Bronchial epithelial cell (primary cell): ENCODE measurements around the gene ERFE. TPM values are rescaled to one million over a fixed set of nuclear protein-coding genes. Genes with fewer than 3 reads are reported as not detected.

Experiments
- DNase-seq: peaks from one replicate; pipeline ENCODE4 v3.0.0-alpha.2; 2010; ENCODE audit warnings: low read depth
- FAIRE-seq: peaks from 2 replicates; lab custom pipeline; 2011; peaks lifted over from hg19 to GRCh38; lab: Jason Lieb, UNC
- H3K27me3 ChIP-seq: 2 replicates; pipeline ENCODE4 v1.5.1; 2011; ENCODE audit warnings: low read length; ENCODE audit not compliant: control insufficient read depth, insufficient read depth
- H3K36me3 ChIP-seq: 2 replicates; pipeline ENCODE4 v1.5.1; 2011; ENCODE audit warnings: low read length; ENCODE audit not compliant: control insufficient read depth, insufficient read depth
- H3K4me3 ChIP-seq: 2 replicates; pipeline ENCODE4 v1.5.1; 2011; ENCODE audit warnings: mild to moderate bottlenecking, low read depth, low read length, control low read depth
- CTCF ChIP-seq: IDR thresholded peaks from 2 replicates; pipeline ENCODE4 v1.5.1; 2011; ENCODE audit warnings: mild to moderate bottlenecking, moderate library complexity, low read length, control low read depth, inconsistent platforms; ENCODE audit not compliant: insufficient read depth, severe bottlenecking
- total RNA-seq: library from RNA; depleted of rRNA; stranded (reverse); fragments of >200 nt; gene quantifications from 2 replicates; pipeline ENCODE4 v1.2.1, GENCODE V29; 2014

The ERFE gene
- total RNA-seq, 1 donor from 2014 or later = 4.2 TPM

DNA sequence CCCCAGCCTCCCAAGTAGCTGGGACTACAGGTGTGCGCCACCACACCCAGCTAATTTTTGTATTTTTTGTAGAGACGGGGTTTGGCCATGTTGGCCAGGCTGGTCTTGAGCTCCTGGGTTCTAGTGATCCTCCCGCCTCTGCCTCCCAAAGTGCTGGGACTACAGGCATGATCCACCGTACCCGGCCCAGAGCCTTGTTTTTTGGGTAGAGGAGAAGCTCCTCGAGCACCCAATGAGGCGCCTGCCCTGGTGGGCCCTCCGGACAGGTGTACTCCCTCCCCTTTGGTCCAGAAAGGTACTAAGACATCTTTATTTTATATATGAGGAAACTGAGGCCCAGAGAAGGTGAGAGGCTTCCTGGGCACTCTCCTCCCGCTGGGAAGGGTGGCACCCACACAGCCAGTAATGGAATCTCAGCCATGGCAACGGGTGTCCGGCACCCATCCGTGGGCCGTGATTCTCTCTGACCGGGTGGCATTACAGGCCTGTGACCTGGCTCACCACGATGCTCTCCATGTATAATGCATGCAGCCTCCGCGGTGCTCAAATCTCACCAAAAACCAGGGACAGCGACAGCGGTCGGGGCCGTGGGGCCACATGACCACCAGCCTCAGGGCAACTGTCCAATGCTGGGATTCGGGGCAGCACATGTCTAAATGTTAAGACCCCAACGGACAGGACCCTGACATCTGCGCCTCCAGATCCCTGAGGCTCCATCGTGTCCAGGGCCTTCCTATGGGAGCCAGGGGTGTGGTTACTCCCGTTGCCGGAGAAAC, 37.1 kb upstream of the ERFE start:
- H3K4me3 ChIP-seq = no peak overlapping the region
- no peaks in the 10 kb centered on the region for H3K36me3 ChIP-seq
- no peak for TF ChIP-seq CTCF
- FAIRE-seq = no peak
- peaks cover 8% of the 10 kb centered on the region for H3K27me3 ChIP-seq
- no peak for DNase-seq

- no peak for TF ChIP-seq CTCF
- H3K36me3 ChIP-seq = no peaks in the 10 kb centered on the region
- no peak overlapping the region for H3K4me3 ChIP-seq
- H3K27me3 ChIP-seq = peaks cover 8% of the 10 kb centered on the region
- DNase-seq (no peak), FAIRE-seq (no peak)
Measured at GRCh38 chr2:238122287-238123217, 36.2 kb upstream of the ERFE start.

DNA sequence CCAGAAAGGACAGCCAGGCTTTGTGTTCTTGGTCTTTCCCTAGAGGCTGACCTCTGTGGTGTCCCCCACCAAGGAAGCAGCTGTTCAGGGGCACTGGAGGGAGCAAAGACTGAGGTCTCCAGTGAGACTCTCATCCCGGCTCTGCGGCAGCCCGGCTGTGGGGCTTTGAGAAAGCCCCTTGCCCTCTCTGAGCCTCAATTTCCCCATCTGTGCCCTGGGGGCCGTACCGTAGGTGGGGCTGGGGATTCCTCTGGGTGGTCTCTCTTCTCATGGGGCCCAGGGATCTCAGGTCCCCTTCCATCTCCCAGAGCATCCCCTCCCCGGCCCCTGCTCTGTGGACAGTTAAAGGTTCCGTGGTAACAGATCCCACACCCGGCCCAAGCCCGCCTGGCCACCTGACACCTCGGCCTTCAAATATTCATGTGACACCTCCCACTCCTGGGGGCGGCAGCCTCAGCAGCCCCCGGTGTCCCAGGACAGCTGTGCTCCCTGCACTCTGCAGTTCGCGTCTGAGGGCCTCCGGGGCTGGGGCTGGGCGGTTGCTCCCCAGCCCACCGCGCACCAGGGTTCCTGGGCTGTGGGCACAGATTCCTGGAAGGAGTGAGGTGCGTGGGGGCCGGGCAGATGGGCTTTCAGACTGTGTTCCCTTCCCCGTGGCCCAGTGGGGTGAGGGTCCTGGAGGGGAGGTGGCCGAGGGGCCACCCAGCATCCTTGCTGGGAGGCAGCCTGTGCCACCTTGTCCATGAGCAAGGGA, 35.4 kb upstream of the ERFE start:
- DNase-seq (no peak), FAIRE-seq (no peak)
- TF ChIP-seq CTCF = no peak
- no peak overlapping the region for H3K4me3 ChIP-seq
- H3K36me3 ChIP-seq = no peaks in the 10 kb centered on the region
- peaks cover 8% of the 10 kb centered on the region for H3K27me3 ChIP-seq

DNA sequence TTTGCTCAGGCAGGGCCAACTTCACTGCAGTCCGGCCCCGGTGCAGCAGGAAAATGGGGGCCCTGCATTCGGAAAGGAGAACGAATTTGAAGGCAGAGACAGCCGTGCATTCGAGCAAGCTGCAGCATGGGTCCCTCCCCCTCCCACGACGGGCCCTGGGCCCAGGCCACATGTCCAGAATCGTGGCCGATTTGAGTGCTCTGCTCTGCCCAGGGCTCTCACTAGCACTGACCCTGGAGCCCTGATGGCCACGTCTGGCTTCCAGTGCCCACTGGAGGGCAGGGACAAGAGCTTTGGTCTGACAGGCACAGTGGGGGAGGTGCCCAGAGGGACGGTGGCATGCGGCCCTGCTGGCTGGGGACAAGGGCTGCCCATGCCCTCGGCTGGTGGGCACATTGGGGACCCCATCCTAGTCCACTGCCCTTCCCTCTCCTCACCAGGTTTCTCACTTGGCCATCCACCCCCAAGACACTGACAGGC, 34.7 kb upstream of the ERFE start:
- Histone ChIP-seq H3K36me3 (no peaks in the 10 kb centered on the region), H3K27me3 (peaks cover 8% of the 10 kb centered on the region), H3K4me3 (no peak overlapping the region)
- no peak for TF ChIP-seq CTCF
- FAIRE-seq (no peak), DNase-seq (no peak)

- peak; percentile 91 for FAIRE-seq
- TF ChIP-seq CTCF = no peak
- Histone ChIP-seq H3K27me3 (peaks cover 6% of the 10 kb centered on the region), H3K4me3 (no peak overlapping the region), H3K36me3 (no peaks in the 10 kb centered on the region)
- no peak for DNase-seq
Measured at GRCh38 chr2:238124488-238125126, 34.2 kb upstream of the ERFE start.
